HFFc6 (cell line): ENCODE data around the gene CAMK1. TPM values are rescaled to one million over a fixed set of nuclear protein-coding genes. Genes with fewer than 3 reads are reported as not detected.

Experiments used
- DNase-seq: peaks from one replicate; pipeline ENCODE4 v3.0.0-alpha.2; 2018
- H3K27ac Mint-ChIP-seq: 2 replicates; pipeline ENCODE4 v1.8.0; 2020; ENCODE audit warnings: mild to moderate bottlenecking, mixed read lengths
- H3K27me3 Mint-ChIP-seq: 2 replicates; pipeline ENCODE4 v1.8.0; 2021; ENCODE audit warnings: mild to moderate bottlenecking, moderate library complexity, mixed read lengths; ENCODE audit not compliant: insufficient read depth
- H3K36me3 Mint-ChIP-seq: 2 replicates; pipeline ENCODE4 v1.8.0; 2021; ENCODE audit warnings: low read depth, mixed read lengths
- H3K4me1 Mint-ChIP-seq: 2 replicates; pipeline ENCODE4 v1.8.0; 2020; ENCODE audit warnings: low read depth, mixed read lengths
- H3K4me3 Mint-ChIP-seq: 2 replicates; pipeline ENCODE4 v1.8.0; 2020; ENCODE audit warnings: mild to moderate bottlenecking, moderate library complexity, mixed read lengths
- H3K9me3 Mint-ChIP-seq: 2 replicates; pipeline ENCODE4 v1.8.0; 2020; ENCODE audit warnings: mild to moderate bottlenecking, mixed read lengths
- CTCF ChIP-seq: fragments of 200-600 bp; sonication (generic); IDR thresholded peaks from 2 replicates; pipeline ENCODE4 v1.5.0; 2021; ENCODE audit warnings: antibody characterized with exemption, mild to moderate bottlenecking
- total RNA-seq, 6 experiments: library from RNA; stranded (reverse); fragmentation: NEBNext Ultra II Directional; extraction: Animal tissue kit (Norgen Biotek cat#: 25700); gene quantifications; 2 replicates in 1 of 6; 3 replicates in 5 of 6; pipeline ENCODE4 v1.2.3, GENCODE V29; 2021

CAMK1 gene
- total RNA-seq, 6 experiments from 2014 or later = 22.1 to 33.0 (median 28.8) TPM

DNA sequence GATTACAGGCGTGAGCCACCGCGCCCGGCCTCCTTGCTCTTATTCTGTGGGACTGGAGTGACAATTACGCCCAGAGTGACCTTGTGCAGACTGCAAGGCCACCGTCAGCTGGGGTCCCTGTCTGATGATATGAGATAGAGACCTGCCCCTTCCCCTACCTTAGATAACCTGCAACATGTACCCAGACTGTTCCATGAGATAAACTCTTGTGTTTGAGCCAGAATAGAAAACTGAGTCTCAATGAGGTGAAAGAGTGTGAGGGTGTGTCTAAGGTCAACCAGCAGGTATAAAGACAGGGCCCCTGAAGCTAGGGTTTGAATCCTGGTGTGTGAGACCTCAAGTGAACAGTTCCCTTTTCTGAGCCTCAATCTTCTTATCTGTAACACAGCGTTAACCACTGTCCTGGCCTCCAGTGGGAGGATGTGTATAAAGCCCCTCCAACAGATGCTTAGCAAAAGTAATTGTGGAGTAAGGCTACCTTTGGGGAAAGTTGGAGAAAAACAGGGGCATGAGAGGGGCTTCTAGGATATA is 16.5 kb upstream of the CAMK1 start:
- no peak for DNase-seq
- TF ChIP-seq CTCF = no peak
- H3K27ac Mint-ChIP-seq = no peak overlapping the region
- no peaks in the 10 kb centered on the region for H3K9me3 Mint-ChIP-seq
- H3K4me3 Mint-ChIP-seq = no peak overlapping the region
- H3K4me1 Mint-ChIP-seq = peaks cover 12% of the 10 kb centered on the region
- H3K36me3 Mint-ChIP-seq = peaks cover 36% of the 10 kb centered on the region
- H3K27me3 Mint-ChIP-seq = peaks cover 2% of the 10 kb centered on the region

- Mint-ChIP-seq H3K4me3 (no peak overlapping the region), H3K27ac (no peak overlapping the region), H3K9me3 (no peaks in the 10 kb centered on the region), H3K4me1 (peaks cover 5% of the 10 kb centered on the region), H3K27me3 (peaks cover 2% of the 10 kb centered on the region), H3K36me3 (peaks cover 36% of the 10 kb centered on the region)
- no peak for DNase-seq
- no peak for TF ChIP-seq CTCF
Measured at GRCh38 chr3:9785602-9786001, 15.9 kb upstream of the CAMK1 start.

DNA sequence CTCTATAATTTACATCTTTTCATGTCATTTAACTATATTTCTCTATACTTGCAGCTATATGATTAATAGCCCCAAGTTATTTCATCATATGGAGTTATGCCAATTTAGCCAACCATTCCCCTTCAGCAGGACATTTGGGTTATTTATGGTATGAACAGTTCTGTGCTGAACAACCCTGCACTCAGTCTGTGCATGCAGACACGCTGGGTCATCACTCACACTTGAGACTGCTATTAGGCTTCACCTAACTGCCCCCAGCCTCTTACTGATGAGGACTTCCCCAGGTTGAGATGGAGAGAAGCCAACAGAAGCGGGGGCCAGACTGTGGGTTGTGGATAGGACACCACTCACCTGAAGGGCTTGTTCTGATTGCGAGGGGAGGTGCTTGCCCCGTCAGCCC is 15.2 kb upstream of the CAMK1 start:
- H3K4me3 Mint-ChIP-seq = no peak overlapping the region
- DNase-seq = no peak
- H3K9me3 Mint-ChIP-seq = no peaks in the 10 kb centered on the region
- H3K4me1 Mint-ChIP-seq = no peaks in the 10 kb centered on the region; the same call in 1 of the 2 replicates
- no peaks in the 10 kb centered on the region; the same call in 1 of the 2 replicates for H3K27me3 Mint-ChIP-seq
- peaks cover 30% of the 10 kb centered on the region for H3K36me3 Mint-ChIP-seq
- no peak overlapping the region for H3K27ac Mint-ChIP-seq
- no peak for TF ChIP-seq CTCF

DNA sequence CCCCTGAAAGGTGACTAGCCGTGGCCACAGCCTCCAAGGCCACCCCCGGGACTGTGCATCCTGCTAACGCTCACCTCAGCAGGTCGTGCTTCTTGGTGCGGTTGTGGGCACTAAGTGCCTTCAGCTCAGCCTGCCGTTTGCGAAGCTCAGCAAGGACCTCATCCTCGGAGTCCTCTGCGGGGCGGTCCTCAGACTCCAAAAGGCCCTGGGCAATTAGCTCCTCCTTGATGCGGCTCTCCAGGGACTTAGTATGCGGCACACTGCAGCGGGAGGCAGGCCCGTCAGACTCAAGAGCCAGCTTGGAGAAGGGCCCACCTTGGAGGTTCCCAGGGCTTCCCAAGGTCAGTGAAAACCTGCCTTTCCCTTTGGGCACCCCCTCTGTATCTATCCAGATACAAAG is 14.2 kb upstream of the CAMK1 start:
- peaks cover 21% of the 10 kb centered on the region for H3K36me3 Mint-ChIP-seq
- H3K27ac Mint-ChIP-seq = no peak overlapping the region
- no peak for DNase-seq
- H3K27me3 Mint-ChIP-seq = no peaks in the 10 kb centered on the region; the same call in 1 of the 2 replicates
- no peaks in the 10 kb centered on the region for H3K9me3 Mint-ChIP-seq
- no peak overlapping the region for H3K4me3 Mint-ChIP-seq
- peaks cover 3% of the 10 kb centered on the region for H3K4me1 Mint-ChIP-seq
- no peak for TF ChIP-seq CTCF

- no peak for DNase-seq
- Mint-ChIP-seq H3K27ac (no peak overlapping the region), H3K27me3 (no peaks in the 10 kb centered on the region; the same call in 1 of the 2 replicates), H3K4me1 (peaks cover 15% of the 10 kb centered on the region), H3K9me3 (no peaks in the 10 kb centered on the region), H3K36me3 (peaks cover 18% of the 10 kb centered on the region), H3K4me3 (no peak overlapping the region)
- no peak for TF ChIP-seq CTCF
Measured at GRCh38 chr3:9782770-9783169, 13.0 kb upstream of the CAMK1 start.
